DOHH2 (cell line): ENCODE data around the gene HOMER3.

ENCODE experiments used
- CTCF ChIP-seq: fragments of 200-600 bp; sonication (generic); IDR thresholded peaks from one replicate; pipeline ENCODE4 v1.5.1; 2014; ENCODE audit warnings: antibody characterized with exemption, mild to moderate bottlenecking, low read depth, low read length; ENCODE audit not compliant: poor library complexity, severe bottlenecking
- EZH2phosphoT487 ChIP-seq: fragments of 200-600 bp; sonication (generic); IDR thresholded peaks from 2 replicates; pipeline ENCODE4 v1.6.1; 2017; ENCODE audit warnings: borderline replicate concordance, mild to moderate bottlenecking, antibody characterized with exemption, low read length, moderate library complexity, mixed read lengths

- TF ChIP-seq CTCF (no peak), EZH2phosphoT487 (no peak)
Measured at GRCh38 chr19:18921593-18921992, 19.4 kb downstream of the HOMER3 start.
